Lung (tissue), 16 donors: ENCODE results near the gene ZNF649. TPM values are rescaled to one million over a fixed set of nuclear protein-coding genes. Genes with fewer than 3 reads are reported as not detected.

Experiments used
- ATAC-seq: fragments of 200-7000 bp; cut with Tn5 transposase; one replicate; pipeline ENCODE4 v1.9.1; 2020; ENCODE audit warnings: moderate number of reproducible peaks; ENCODE audit not compliant: insufficient read depth, low FRiP score
- DNase-seq, 3 donors: peaks; one replicate each; pipeline ENCODE4 v3.0.0-alpha.2; 2013 to 2017
- H3K27ac ChIP-seq, 2 donors: one replicate each; pipeline ENCODE4 v1.5.1; 2013; ENCODE audit warnings: mild to moderate bottlenecking in 2 of 2, moderate library complexity in 2 of 2, control low read depth in 1 of 2, inconsistent platforms in 1 of 2, low read depth in 1 of 2, low read length in 1 of 2
- H3K27me3 ChIP-seq, 3 donors: one replicate each; pipeline ENCODE4 v1.5.1; 2013; ENCODE audit warnings: low read length in 2 of 3; ENCODE audit not compliant: control insufficient read depth in 3 of 3, insufficient read depth in 3 of 3
- H3K36me3 ChIP-seq, 4 donors: one replicate each; pipeline ENCODE4 v1.5.1; 2013; ENCODE audit warnings: low read length in 4 of 4, mild to moderate bottlenecking in 1 of 4, moderate library complexity in 1 of 4; ENCODE audit not compliant: control insufficient read depth in 4 of 4, insufficient read depth in 4 of 4
- H3K4me1 ChIP-seq, 5 donors: one replicate each; pipeline ENCODE4 v1.5.1; 2013; ENCODE audit warnings: low read length in 5 of 5, mild to moderate bottlenecking in 2 of 5, moderate library complexity in 1 of 5; ENCODE audit not compliant: control insufficient read depth in 5 of 5, insufficient read depth in 5 of 5
- H3K4me3 ChIP-seq: one replicate; pipeline ENCODE4 v1.5.1; 2013; ENCODE audit warnings: mild to moderate bottlenecking, control low read depth, moderate library complexity
- H3K9ac ChIP-seq, 2 donors: one replicate each; pipeline ENCODE4 v1.5.1; 2013; ENCODE audit warnings: low read length in 2 of 2, control low read depth in 1 of 2; ENCODE audit not compliant: insufficient read depth in 1 of 2
- H3K9me3 ChIP-seq, 4 donors: one replicate each; pipeline ENCODE4 v1.5.1; 2013; ENCODE audit warnings: low read length in 3 of 4, mild to moderate bottlenecking in 1 of 4, moderate library complexity in 1 of 4; ENCODE audit not compliant: control insufficient read depth in 4 of 4, insufficient read depth in 3 of 4
- WGBS, 2 donors: extraction: QIAGEN DNeasy Blood & Tissue Kit; methylation state at CpG; one replicate each; pipeline ENCODE4 v1.1.7; 2013; 5-methylcytosine and 5-hydroxymethylcytosine counted together
- long read RNA-seq, 5 donors: transcript quantifications; one replicate each; lab custom pipeline, GENCODE V29; 2026
- polyA plus RNA-seq, 2 donors: library from polyadenylated mRNA; stranded (reverse); fragments of 200-250 nt; gene quantifications; one replicate each; pipeline ENCODE4 v1.2.1, GENCODE V29; 2013
- total RNA-seq, 2 donors: library from RNA; depleted of rRNA in 1 of 2; stranded (reverse); fragments of >200 nt in 1 of 2; gene quantifications; one replicate each; pipeline ENCODE4 v1.2.1, GENCODE V29; 2014 to 2021
- TF ChIP-seq, protein P1 (sequence below): IDR thresholded peaks from 2 replicates; pipeline ENCODE4 v1.5.1; 2012; ENCODE audit warnings: mild to moderate bottlenecking; ENCODE audit errors: control extremely low read depth, extremely low read depth
- donor health status: control.
- donor health status: control.
- donor health status: Bipolar disorder and iron deficiency.
- donor health status: healthy.
- donor health status: DM: yes; HTN: yes; CAD: no.

ZNF649 gene
- total RNA-seq = 10 to 100 TPM in 1 of 2 donors, 1 to 10 TPM in 1; 9.1 to 22.1 TPM
- polyA plus RNA-seq = 1 to 10 TPM; 4.6 to 4.9 TPM
- long read RNA-seq, donor 1, transcript ZNF649-201 (5 exons, 3,197 nt) = major isoform, 9 of 9 reads
- long read RNA-seq, donor 1, partial matches to known transcripts = 0 of 9 reads
- long read RNA-seq, donor 1, other reads (novel, unspliced or antisense) = 0 of 9 reads
- long read RNA-seq, donor 2, transcript ZNF649-201 (5 exons, 3,197 nt) = major isoform, 7 of 7 reads
- long read RNA-seq, donor 2, partial matches to known transcripts = 0 of 7 reads
- long read RNA-seq, donor 2, other reads (novel, unspliced or antisense) = 0 of 7 reads
- long read RNA-seq, donor 3, transcript ZNF649-201 (5 exons, 3,197 nt) = major isoform, 8 of 9 reads
- long read RNA-seq, donor 3, partial matches to known transcripts = 0 of 9 reads
- long read RNA-seq, donor 3, other reads (novel, unspliced or antisense) = 0 of 9 reads
- long read RNA-seq, donor 4, transcript ZNF649-201 (5 exons, 3,197 nt) = major isoform, 5 of 5 reads
- long read RNA-seq, donor 4, partial matches to known transcripts = 0 of 5 reads
- long read RNA-seq, donor 4, other reads (novel, unspliced or antisense) = 0 of 5 reads
- long read RNA-seq, donor 5, transcript ZNF649-201 (5 exons, 3,197 nt) = major isoform, 11 of 12 reads
- long read RNA-seq, donor 5, partial matches to known transcripts = 0 of 12 reads
- long read RNA-seq, donor 5, other reads (novel, unspliced or antisense) = 0 of 12 reads

DNA sequence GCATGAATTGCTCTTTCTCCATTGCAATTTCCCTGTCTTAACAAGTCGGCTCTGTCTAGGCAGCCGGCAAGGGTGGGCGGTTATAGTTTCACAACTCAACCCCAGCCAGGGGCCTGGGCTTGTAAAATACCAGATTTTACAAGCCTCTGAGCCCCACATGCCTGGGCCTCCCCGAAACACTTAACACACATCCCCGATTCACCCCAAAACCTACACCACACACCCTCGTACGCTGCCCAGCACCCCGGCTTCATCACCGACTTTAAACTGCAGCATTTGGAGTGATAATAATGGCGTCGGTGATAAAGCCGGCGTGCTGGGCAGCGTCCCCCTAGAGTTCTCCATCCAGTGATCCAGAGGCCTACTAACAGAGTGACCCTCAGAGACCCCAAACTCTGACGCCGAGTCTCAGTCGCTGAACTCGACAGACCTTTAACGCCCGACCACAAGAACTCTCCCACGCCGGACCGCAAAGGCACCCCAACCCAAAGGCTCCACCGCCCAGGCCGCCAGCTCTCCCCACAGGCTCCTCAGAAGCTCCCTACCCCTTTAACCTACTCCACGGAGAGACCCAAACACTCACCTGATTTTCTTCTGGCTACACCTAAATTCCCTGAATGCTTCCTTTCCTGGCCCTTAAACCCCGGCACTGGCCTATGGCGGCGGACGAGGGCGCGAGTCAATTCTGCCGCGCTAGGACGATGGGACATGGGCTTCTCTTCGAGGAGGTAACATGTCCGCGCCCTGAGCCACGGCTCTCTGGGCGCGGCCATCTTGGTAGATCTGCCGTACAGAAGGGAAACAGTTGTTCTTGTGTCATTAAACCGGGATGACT is at the start of gene ZNF649:
Gene ZNF649, minus strand, starts transcription at position 687 of the 835 bp plus-strand sequence. CDS start 4,910 bp downstream, outside the sequence.
- peaks cover 0 to 9% (median 6%) of the 10 kb centered on the region in 5 donors for H3K4me1 ChIP-seq
- 0 to 1% methylated on average over 43 of the region's 43 CpGs for WGBS, 2 donors
- TF ChIP-seq, protein P1, sequence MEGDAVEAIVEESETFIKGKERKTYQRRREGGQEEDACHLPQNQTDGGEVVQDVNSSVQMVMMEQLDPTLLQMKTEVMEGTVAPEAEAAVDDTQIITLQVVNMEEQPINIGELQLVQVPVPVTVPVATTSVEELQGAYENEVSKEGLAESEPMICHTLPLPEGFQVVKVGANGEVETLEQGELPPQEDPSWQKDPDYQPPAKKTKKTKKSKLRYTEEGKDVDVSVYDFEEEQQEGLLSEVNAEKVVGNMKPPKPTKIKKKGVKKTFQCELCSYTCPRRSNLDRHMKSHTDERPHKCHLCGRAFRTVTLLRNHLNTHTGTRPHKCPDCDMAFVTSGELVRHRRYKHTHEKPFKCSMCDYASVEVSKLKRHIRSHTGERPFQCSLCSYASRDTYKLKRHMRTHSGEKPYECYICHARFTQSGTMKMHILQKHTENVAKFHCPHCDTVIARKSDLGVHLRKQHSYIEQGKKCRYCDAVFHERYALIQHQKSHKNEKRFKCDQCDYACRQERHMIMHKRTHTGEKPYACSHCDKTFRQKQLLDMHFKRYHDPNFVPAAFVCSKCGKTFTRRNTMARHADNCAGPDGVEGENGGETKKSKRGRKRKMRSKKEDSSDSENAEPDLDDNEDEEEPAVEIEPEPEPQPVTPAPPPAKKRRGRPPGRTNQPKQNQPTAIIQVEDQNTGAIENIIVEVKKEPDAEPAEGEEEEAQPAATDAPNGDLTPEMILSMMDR = no peak
- peak within 1 kb of the TSS; percentile 81 for H3K4me3 ChIP-seq
- H3K27ac ChIP-seq = peak within 1 kb of the TSS; percentile 78 to 88
- peaks cover 0 to 38% (median 14%) of the 10 kb centered on the region in 4 donors for H3K9me3 ChIP-seq
- ATAC-seq = peak; percentile 99
- peak within 1 kb of the TSS; percentile 92 to 96 for H3K9ac ChIP-seq
- peaks cover 2 to 25% (median 10%) of the 10 kb centered on the region in 4 donors for H3K36me3 ChIP-seq
- H3K27me3 ChIP-seq = peaks cover 0 to 2% (median 2%) of the 10 kb centered on the region in 3 donors
- peak; percentile 89 to 93 (median 92) for DNase-seq

DNA sequence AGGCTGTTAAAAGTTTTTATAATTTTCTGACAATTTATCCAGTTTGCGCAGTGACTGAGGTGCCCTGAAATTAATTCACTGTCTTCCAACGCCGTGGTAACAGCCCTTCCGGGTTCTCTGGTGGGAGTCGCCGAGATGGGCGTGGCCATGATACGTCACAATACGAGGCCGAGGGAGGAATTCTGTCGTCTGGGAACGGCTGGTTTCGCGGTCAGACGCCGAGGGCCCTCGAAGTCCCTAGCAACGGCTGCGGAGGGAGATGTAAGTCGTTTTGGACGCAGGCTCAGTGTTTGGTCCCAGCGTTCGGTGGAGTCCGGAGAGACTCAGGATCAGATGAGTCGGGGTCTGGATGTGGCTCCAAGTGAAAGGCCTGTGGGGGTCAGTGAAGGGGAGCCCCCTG is 44.2 kb upstream of the ZNF649 start:
- TF ChIP-seq, protein P1 = no peak
- ATAC-seq (no peak), DNase-seq (peak; percentile 86 to 89 (median 87))
- Histone ChIP-seq H3K36me3 (peaks cover 14 to 23% (median 16%) of the 10 kb centered on the region in 4 donors), H3K9ac (peak overlapping the region; percentile 16 to 39), H3K4me1 (peaks cover 0 to 4% (median 0%) of the 10 kb centered on the region in 5 donors), H3K27me3 (no peaks in the 10 kb centered on the region), H3K9me3 (peaks cover 20 to 50% (median 29%) of the 10 kb centered on the region in 4 donors), H3K27ac (no peak overlapping the region), H3K4me3 (peak overlapping the region; percentile 4)
- WGBS, 2 donors = 14 to 18% methylated on average over 25 of the region's 25 CpGs

DNA sequence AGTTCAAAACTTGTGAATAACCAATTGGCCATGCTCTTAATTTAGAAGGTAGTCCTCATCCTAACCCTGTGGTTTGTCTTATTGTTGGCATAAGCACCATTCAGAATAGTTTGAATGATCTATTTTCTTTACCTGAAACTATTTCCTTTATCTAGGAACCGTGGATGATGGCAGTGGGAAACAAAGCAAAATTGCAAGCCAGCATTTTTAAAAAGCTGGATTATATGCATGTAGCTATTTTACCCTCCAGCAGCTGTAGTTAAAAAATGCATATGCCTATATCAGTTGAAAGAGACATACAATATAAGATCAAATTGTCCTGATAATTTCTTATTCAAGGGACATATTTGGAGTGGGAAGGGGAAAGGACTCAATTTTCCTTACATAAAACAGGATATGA is 41.8 kb upstream of the ZNF649 start:
- Histone ChIP-seq H3K9me3 (peaks cover 34 to 63% (median 41%) of the 10 kb centered on the region in 4 donors), H3K36me3 (peaks cover 29 to 46% (median 40%) of the 10 kb centered on the region in 4 donors), H3K4me1 (peaks cover 0 to 4% (median 0%) of the 10 kb centered on the region in 5 donors), H3K27ac (no peak overlapping the region), H3K9ac (no peak overlapping the region), H3K27me3 (no peaks in the 10 kb centered on the region), H3K4me3 (no peak overlapping the region)
- ATAC-seq (no peak), DNase-seq (no peak)
- TF ChIP-seq, protein P1 = no peak
- WGBS, 2 donors = 89 to 98% methylated on average over 1 of the region's 1 CpG
